IMR-90 (cell line): ENCODE results near the gene MPIG6B. TPM values are rescaled to one million over a fixed set of nuclear protein-coding genes. Genes with fewer than 3 reads are reported as not detected.

Experiments used
- ATAC-seq: fragments of 200-7000 bp; cut with Tn5 transposase; 2 replicates; pipeline ENCODE4 v1.9.1; 2020; ENCODE audit warnings: low read depth, mild to moderate bottlenecking, moderate library complexity
- BruUV-seq: library from RNA; stranded (reverse); fragments of 400-500 nt; replicated peaks from 2 replicates; lab custom pipeline; 2021; lab: Mats Ljungman, UMichigan
- CTCF ChIA-PET: fragments of 300-600 bp; formaldehyde crosslinking; extraction: SDS; loops from one replicate; lab custom pipeline; 2021; ENCODE audit warnings: antibody characterized with exemption; lab: Yijun Ruan, JAX
- POLR2A ChIA-PET: fragments of 300-600 bp; sonication (Branson Sonifier 250); formaldehyde crosslinking; loops from one replicate; lab custom pipeline; 2022; ENCODE audit warnings: antibody characterized with exemption; ENCODE audit not compliant: unreplicated experiment; lab: Charles Lee
- DNase-seq: peaks from one replicate; pipeline ENCODE4 v3.0.0; 2013
- H2AFZ ChIP-seq: replicated peaks from 2 replicates; pipeline ENCODE3; 2013; ENCODE audit warnings: low read length, mild to moderate bottlenecking; ENCODE audit not compliant: poor library complexity
- H2AK5ac ChIP-seq: 2 replicates; pipeline ENCODE4 v1.6.1; 2013; ENCODE audit warnings: low read depth, low read length, inconsistent platforms
- H2AK9ac ChIP-seq: replicated peaks from 2 replicates; pipeline ENCODE3; 2013; ENCODE audit warnings: mild to moderate bottlenecking, low read depth, low read length, moderate library complexity; ENCODE audit not compliant: poor library complexity
- H2BK120ac ChIP-seq: 2 replicates; pipeline ENCODE4 v1.6.1; 2013; ENCODE audit warnings: low read depth, low read length, inconsistent platforms
- H2BK15ac ChIP-seq: 3 replicates; pipeline ENCODE4 v1.6.1; 2013; ENCODE audit warnings: low read depth, low read length, inconsistent platforms
- H2BK20ac ChIP-seq: 2 replicates; pipeline ENCODE4 v1.6.1; 2013; ENCODE audit warnings: low read depth, mild to moderate bottlenecking, inconsistent platforms, low read length, moderate library complexity
- H2BK5ac ChIP-seq: 2 replicates; pipeline ENCODE4 v1.6.1; 2013; ENCODE audit warnings: mild to moderate bottlenecking, low read depth, low read length, inconsistent platforms; ENCODE audit not compliant: poor library complexity, severe bottlenecking
- H3K14ac ChIP-seq: replicated peaks from 2 replicates; pipeline ENCODE4 v1.6.1; 2013; ENCODE audit warnings: low read depth, low read length, inconsistent platforms
- H3K18ac ChIP-seq: 2 replicates; pipeline ENCODE4 v1.6.1; 2013; ENCODE audit warnings: low read depth, low read length, control low read depth
- H3K23ac ChIP-seq: 2 replicates; pipeline ENCODE4 v1.6.1; 2013; ENCODE audit warnings: low read depth, low read length, inconsistent platforms
- H3K27ac ChIP-seq: 2 replicates; pipeline ENCODE4 v1.5.1; 2013; ENCODE audit warnings: mild to moderate bottlenecking, control low read depth, low read length; ENCODE audit not compliant: insufficient read depth
- H3K27me3 ChIP-seq: 2 replicates; pipeline ENCODE4 v1.6.1; 2013; ENCODE audit warnings: low read length; ENCODE audit not compliant: control insufficient read depth, insufficient read depth
- H3K36me3 ChIP-seq: 2 replicates; pipeline ENCODE4 v1.6.1; 2013; ENCODE audit warnings: low read length, mixed read lengths; ENCODE audit not compliant: control insufficient read depth, insufficient read depth
- H3K4ac ChIP-seq: 2 replicates; pipeline ENCODE4 v1.6.1; 2013; ENCODE audit warnings: low read depth, low read length, inconsistent platforms
- H3K4me1 ChIP-seq: 2 replicates; pipeline ENCODE4 v1.6.1; 2013; ENCODE audit warnings: low read length, mixed read lengths; ENCODE audit not compliant: control insufficient read depth, insufficient read depth
- H3K4me2 ChIP-seq: 2 replicates; pipeline ENCODE4 v1.6.1; 2013; ENCODE audit warnings: low read depth, mild to moderate bottlenecking, control low read depth, low read length, moderate library complexity
- H3K4me3 ChIP-seq: 2 replicates; pipeline ENCODE4 v1.5.1; 2013; ENCODE audit warnings: low read depth, mild to moderate bottlenecking, control low read depth, low read length, moderate library complexity; ENCODE audit not compliant: insufficient read depth
- H3K56ac ChIP-seq: 2 replicates; pipeline ENCODE4 v1.6.1; 2013; ENCODE audit warnings: low read length, inconsistent platforms; ENCODE audit not compliant: insufficient read depth; ENCODE audit errors: extremely low read depth
- H3K79me1 ChIP-seq, 2 experiments: 2 replicates each; pipeline ENCODE4 v1.6.1; 2013; ENCODE audit warnings: low read length in 2 of 2, inconsistent platforms in 1 of 2, low read depth in 1 of 2
- H3K9ac ChIP-seq: 2 replicates; pipeline ENCODE4 v1.6.1; 2013; ENCODE audit warnings: low read depth, low read length, control low read depth
- H3K9me1 ChIP-seq: 2 replicates; pipeline ENCODE4 v1.6.1; 2013; ENCODE audit warnings: low read length, inconsistent platforms; ENCODE audit not compliant: insufficient read depth
- H3K9me3 ChIP-seq: 2 replicates; pipeline ENCODE4 v1.6.1; 2013; ENCODE audit warnings: low read length; ENCODE audit not compliant: control insufficient read depth, insufficient read depth
- H4K20me1 ChIP-seq: 2 replicates; pipeline ENCODE4 v1.6.1; 2013; ENCODE audit warnings: low read length, inconsistent platforms; ENCODE audit not compliant: insufficient read depth
- H4K5ac ChIP-seq: 2 replicates; pipeline ENCODE4 v1.6.1; 2013; ENCODE audit warnings: mild to moderate bottlenecking, low read depth, low read length, control low read depth
- H4K8ac ChIP-seq, 2 experiments: 2 replicates each; pipeline ENCODE4 v1.6.1; 2013; ENCODE audit warnings: low read depth in 2 of 2, low read length in 2 of 2, control low read depth in 1 of 2, inconsistent platforms in 1 of 2
- H4K91ac ChIP-seq: 2 replicates; pipeline ENCODE4 v1.6.1; 2013; ENCODE audit warnings: low read depth, low read length, inconsistent platforms; ENCODE audit not compliant: insufficient read depth
- CEBPB ChIP-seq: IDR thresholded peaks from 2 replicates; pipeline ENCODE4 v1.6.1; 2012; ENCODE audit warnings: low read depth, low read length, improper control_type of control experiment
- NFE2L2 ChIP-seq: fragments of 150-350 bp; IDR thresholded peaks from 2 replicates; pipeline ENCODE4 v1.6.1; 2016; ENCODE audit warnings: low read depth, mild to moderate bottlenecking, low read length
- POLR2A ChIP-seq: IDR thresholded peaks from 2 replicates; pipeline ENCODE4 v1.6.1; 2012; ENCODE audit warnings: mild to moderate bottlenecking, low read depth, low read length
- WGBS, 2 experiments: methylation state at CpG; one replicate each; pipeline versions ENCODE4 v1.1.5 to v1.1.7; 2013; ENCODE audit warnings: missing lambda C conversion rate in 2 of 2; ENCODE audit not compliant: insufficient read length in 1 of 2; ENCODE audit errors: extremely low coverage in 2 of 2; 5-methylcytosine and 5-hydroxymethylcytosine counted together
- dilution Hi-C: fragments of 300-500 bp; cut with HindIII; formaldehyde crosslinking; loops from one replicate; pipeline ENCODE4 v1.14.3; 2018; ENCODE audit warnings: low sequenced_read_pairs; ENCODE audit not compliant: unreplicated experiment
- in situ Hi-C: fragments of 300-500 bp; cut with MboI; formaldehyde crosslinking; loops from 3 replicates; pipeline ENCODE4 v1.14.3; 2019; ENCODE audit warnings: low sequenced_read_pairs, inconsistent platforms, mixed read lengths
- intact Hi-C: fragments of 100-400 bp; cut with micrococcal nuclease; formaldehyde crosslinking; loops from 2 replicates; pipeline ENCODE4 v1.10.0; 2022
- polyA plus RNA-seq, 3 experiments: library from polyadenylated mRNA; depleted of rRNA; stranded (reverse); fragments of >200 nt; gene quantifications; 2 replicates each; pipeline ENCODE4 v1.2.3, GENCODE V29; 2012; ENCODE audit warnings: low replicate concordance in 1 of 3
- total RNA-seq: library from RNA; depleted of rRNA; stranded (reverse); fragments of >200 nt; gene quantifications from 2 replicates; pipeline ENCODE4 v1.2.3, GENCODE V29; 2012

MPIG6B gene
- total and polyA plus RNA-seq, 2 of the 4 experiments (the other 2 are of a cell fraction), result not detected

- Histone ChIP-seq H4K5ac (peak overlapping the region; percentile 86), H2BK20ac (peak overlapping the region; percentile 57), H2AFZ (peak overlapping the region; percentile 92), H2BK15ac (peak overlapping the region; percentile 61; the same call in 2 of the 3 replicates), H2AK9ac (peak overlapping the region; percentile 100), H3K9me3 (no peaks in the 10 kb centered on the region), H3K18ac (peak overlapping the region; percentile 66), H3K4me3 (peak overlapping the region; percentile 81), H3K14ac (peak overlapping the region; percentile 99), H3K4me2 (peak overlapping the region; percentile 90), H3K23ac (peak overlapping the region; percentile 98; the same call in 1 of the 2 replicates), H3K27me3 (no peaks in the 10 kb centered on the region), H3K4ac (peak overlapping the region; percentile 98), H2BK5ac (peak overlapping the region; percentile 99), H3K27ac (peak overlapping the region; percentile 94), H3K9me1 (peaks cover 17% of the 10 kb centered on the region), H3K36me3 (peaks cover 21% of the 10 kb centered on the region), H3K9ac (peak overlapping the region; percentile 98), H3K56ac (peak overlapping the region; percentile 99), H3K79me1 (peaks cover 13 to 77% of the 10 kb centered on the region in 2 experiments; a peak in 3 of 4 replicates), H4K91ac (peak overlapping the region; percentile 91), H3K4me1 (peaks cover 18% of the 10 kb centered on the region), H4K20me1 (peaks cover 21% of the 10 kb centered on the region), H2AK5ac (peak overlapping the region; percentile 89), H2BK120ac (peak overlapping the region; percentile 81), H4K8ac (peak overlapping the region; percentile 74 to 93)
- TF ChIP-seq NFE2L2 (no peak), POLR2A (no peak), CEBPB (no peak)
- CTCF ChIA-PET, result no interaction called here
- POLR2A ChIA-PET, result no interaction called here
- in situ Hi-C loops (no loop called here), intact Hi-C loops (no loop called here), dilution Hi-C loops (no loop called here)
- no TSS peak for BruUV-seq
- ATAC-seq (no peak), DNase-seq (no peak)
- no CpG with 5 or more reads among the region's 10 CpGs for WGBS, 2 experiments
These were observed 13.7 kb downstream of the MPIG6B start for GRCh38 chr6:31736768-31737314.
